HepG2 (cell line): ENCODE measurements around the gene DOP1B. TPM values are rescaled to one million over a fixed set of nuclear protein-coding genes. Genes with fewer than 3 reads are reported as not detected.

Experiments used
- ATAC-seq: fragments of 200-7000 bp; cut with Tn5 transposase; 3 replicates; pipeline ENCODE4 v1.9.1; 2020; ENCODE audit warnings: mild to moderate bottlenecking, moderate library complexity
- BruUV-seq: library from RNA; stranded (reverse); fragments of 400-500 nt; replicated peaks from 2 replicates; lab custom pipeline; 2021; lab: Mats Ljungman, UMichigan
- CTCF ChIA-PET: fragments of 300-600 bp; formaldehyde crosslinking; extraction: SDS; loops from one replicate; lab custom pipeline; 2021; ENCODE audit warnings: low total read pairs, inconsistent platforms, low intra/inter-chr PET ratio; lab: Yijun Ruan, JAX
- POLR2A ChIA-PET: fragments of 350-600 bp; sonication (Branson Sonifier 250); formaldehyde crosslinking; loops from one replicate; lab custom pipeline; 2020; ENCODE audit warnings: antibody characterized with exemption, inconsistent platforms; lab: Yijun Ruan, JAX
- DNase-seq: peaks from one replicate; pipeline ENCODE4 v3.0.0-alpha.2; 2015; ENCODE audit warnings: low spot score
- FAIRE-seq: peaks from 3 replicates; lab custom pipeline; 2011; peaks lifted over from hg19 to GRCh38; lab: Jason Lieb, UNC
- H2AFZ ChIP-seq: one replicate; pipeline ENCODE4 v1.6.1; 2011; ENCODE audit warnings: low read length, inconsistent platforms
- H3K27ac ChIP-seq: fragments of 300-600 bp; 3 replicates; pipeline ENCODE4 v1.8.0; 2011; ENCODE audit warnings: mixed run types, mild to moderate bottlenecking, mixed read lengths, low read length, inconsistent platforms; ENCODE audit not compliant: insufficient read depth; ENCODE audit errors: extremely low read length
- H3K27me3 ChIP-seq, 2 experiments: fragments of 200-600 bp in 1 of 2; 2 replicates in 1 of 2; 3 replicates in 1 of 2; pipeline versions ENCODE4 v1.6.0 to v1.8.0; 2011; ENCODE audit warnings: low read length in 2 of 2, mild to moderate bottlenecking in 2 of 2, moderate library complexity in 2 of 2, inconsistent platforms in 1 of 2; ENCODE audit not compliant: insufficient read depth in 2 of 2, control insufficient read depth in 1 of 2
- H3K36me3 ChIP-seq, 2 experiments: fragments of 200-600 bp in 1 of 2; replicated peaks in 1 of 2; 2 replicates in 1 of 2; 3 replicates in 1 of 2; pipeline versions ENCODE4 v1.5.1 to v1.8.0; 2011; ENCODE audit warnings: low read length in 2 of 2, inconsistent platforms in 1 of 2; ENCODE audit not compliant: insufficient read depth in 2 of 2, control insufficient read depth in 1 of 2
- H3K4me1 ChIP-seq: 2 replicates; pipeline ENCODE4 v1.5.1; 2012; ENCODE audit warnings: low read length, inconsistent platforms; ENCODE audit not compliant: insufficient read depth
- H3K4me2 ChIP-seq: 2 replicates; pipeline ENCODE4 v1.6.0; 2011; ENCODE audit warnings: low read depth, low read length, inconsistent platforms
- H3K4me3 ChIP-seq, 3 experiments: fragments of 200-600 bp in 1 of 3; sonication (generic), shearing (Covaris generic) in 1 of 3; replicated peaks in 1 of 3; 2 replicates each; pipeline ENCODE4 v1.5.1; 2011 to 2016; ENCODE audit warnings: low read length in 3 of 3, inconsistent platforms in 2 of 3, low read depth in 2 of 3, mild to moderate bottlenecking in 2 of 3, control low read depth in 1 of 3, mixed read lengths in 1 of 3; ENCODE audit not compliant: insufficient read depth in 1 of 3
- H3K79me2 ChIP-seq: one replicate; pipeline ENCODE4 v1.6.1; 2011; ENCODE audit warnings: low read length, inconsistent platforms; ENCODE audit not compliant: insufficient read depth
- H3K9ac ChIP-seq: 2 replicates; pipeline ENCODE4 v1.6.0; 2011; ENCODE audit warnings: mild to moderate bottlenecking, low read depth, low read length, inconsistent platforms; ENCODE audit not compliant: insufficient read depth
- H3K9me3 ChIP-seq: 2 replicates; pipeline ENCODE4 v1.5.1; 2012; ENCODE audit warnings: mild to moderate bottlenecking, low read length
- H4K20me1 ChIP-seq: 2 replicates; pipeline ENCODE4 v1.6.0; 2011; ENCODE audit warnings: inconsistent platforms, mild to moderate bottlenecking, low read length, moderate library complexity; ENCODE audit not compliant: insufficient read depth
- ATAD3A ChIP-seq: sonication (generic); formaldehyde crosslinking; IDR thresholded peaks from 2 replicates; pipeline ENCODE4 v1.4.0; 2020; ENCODE audit warnings: missing genetic modification reagents
- MED8 ChIP-seq: sonication (generic); formaldehyde crosslinking; IDR thresholded peaks from 2 replicates; pipeline ENCODE4 v1.8.1; 2023; ENCODE audit warnings: mild to moderate bottlenecking, missing genetic modification reagents; ENCODE audit not compliant: insufficient replicate concordance
- MIER3 ChIP-seq: IDR thresholded peaks from 2 replicates; pipeline ENCODE4 v1.6.1; 2016; ENCODE audit warnings: missing compliant biosample characterization, borderline replicate concordance
- SMC3 ChIP-seq: IDR thresholded peaks from 2 replicates; pipeline ENCODE4 v1.6.1; 2011; ENCODE audit warnings: low read length, improper control_type of control experiment
- SYNCRIP ChIP-seq: fragments of 200-400 bp; formaldehyde crosslinking; IDR thresholded peaks from 2 replicates; pipeline ENCODE4 v1.6.1; 2018; ENCODE audit warnings: mild to moderate bottlenecking, low read depth, low read length; ENCODE audit not compliant: insufficient read depth
- TOPORS ChIP-seq: sonication (generic); formaldehyde crosslinking; IDR thresholded peaks from 2 replicates; pipeline ENCODE4 v1.8.0; 2023; ENCODE audit warnings: mild to moderate bottlenecking, missing genetic modification reagents
- ZNF879 ChIP-seq: sonication (generic); formaldehyde crosslinking; IDR thresholded peaks from 2 replicates; pipeline ENCODE4 v1.8.1; 2023; ENCODE audit warnings: missing genetic modification reagents
- ZSCAN29 ChIP-seq: sonication (generic); formaldehyde crosslinking; conservative IDR thresholded peaks from 2 replicates; pipeline ENCODE4 v1.4.0; 2020; ENCODE audit warnings: mild to moderate bottlenecking, missing genetic modification reagents
- WGBS: methylation state at CpG from one replicate; pipeline ENCODE4 v1.1.6; 2017; ENCODE audit warnings: low lambda C conversion rate; 5-methylcytosine and 5-hydroxymethylcytosine counted together
- in situ Hi-C: cut with HindIII; loops from 2 replicates; pipeline ENCODE4 v1.10.0; 2017; ENCODE audit warnings: low pct_unique_long_range_greater_than_20kb; ENCODE audit not compliant: extremely low pct_ligation_motif_present
- intact Hi-C: fragments of 100-400 bp; cut with micrococcal nuclease; formaldehyde crosslinking; loops from one replicate; pipeline ENCODE4 v1.10.0; 2022; ENCODE audit not compliant: unreplicated experiment
- polyA plus RNA-seq, 8 experiments: library from polyadenylated mRNA; depleted of rRNA in 3 of 8; stranded (reverse) in 7 of 8; unstranded in 1 of 8; fragments of >200 nt; fragmentation: Illumina TruSeq in 4 of 8; extraction: Trizol in 4 of 8; gene quantifications; 2 replicates each; pipeline versions ENCODE4 v1.2.1 to v1.2.3, GENCODE V29; 2011 to 2016; ENCODE audit warnings: low read depth in 4 of 8, missing spikeins in 1 of 8, mixed read lengths in 1 of 8; ENCODE audit not compliant: insufficient read depth in 1 of 8
- total RNA-seq, 5 experiments: library from RNA; depleted of rRNA; stranded (reverse); fragments of >200 nt; fragmentation: Illumina TruSeq; extraction: Trizol; gene quantifications; 2 replicates each; pipeline ENCODE4 v1.2.3, GENCODE V29; 2016; ENCODE audit warnings: low read depth in 1 of 5
- TF ChIP-seq, protein P1 (sequence below), 2 experiments: fragments of 450-650 bp in 1 of 2; sonication (generic) in 1 of 2; formaldehyde crosslinking; IDR thresholded peaks; 2 replicates each; pipeline versions ENCODE4 v1.5.0 to v1.8.0; 2020 to 2022; ENCODE audit warnings: mild to moderate bottlenecking in 1 of 2, missing genetic modification reagents in 1 of 2
- TF ChIP-seq, protein P2 (sequence below): sonication (generic); formaldehyde crosslinking; IDR thresholded peaks from 2 replicates; pipeline ENCODE4 v1.4.0; 2020; ENCODE audit warnings: low read depth, mild to moderate bottlenecking, missing genetic modification reagents

The DOP1B gene
- total and polyA plus RNA-seq, 2 of the 13 experiments (the other 11 are each of a cell fraction or from before 2014, with no cell fraction given), result 2.8 to 3.2 TPM

DNA sequence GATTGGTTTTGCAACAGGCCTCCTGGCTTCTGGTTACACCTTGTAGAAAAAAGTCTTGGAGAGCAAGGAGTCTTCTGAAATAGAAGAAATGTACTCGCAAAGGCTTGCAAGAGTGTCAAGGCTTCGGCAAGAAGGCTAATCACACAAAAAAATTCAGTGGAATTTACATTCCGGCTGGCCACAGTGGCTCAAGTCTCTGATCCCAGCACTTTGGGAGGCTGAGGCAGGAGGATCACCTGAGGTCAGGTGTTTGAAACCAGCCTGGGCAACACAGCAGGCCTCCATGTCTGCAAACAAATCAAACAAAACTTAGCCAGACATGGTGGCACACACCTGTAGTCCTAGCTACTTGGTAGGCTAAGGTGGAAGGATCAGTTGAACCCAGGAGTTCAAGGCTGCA lies 7.7 kb upstream of the DOP1B start:
- no peak for DNase-seq
- H3K9ac ChIP-seq, result no peak overlapping the region
- no peak overlapping the region for H2AFZ ChIP-seq
- intact Hi-C loops (no loop called here), in situ Hi-C loops (no loop called here)
- no peak overlapping the region for H3K27ac ChIP-seq
- no peak overlapping the region for H3K4me2 ChIP-seq
- TF ChIP-seq, protein P1, sequence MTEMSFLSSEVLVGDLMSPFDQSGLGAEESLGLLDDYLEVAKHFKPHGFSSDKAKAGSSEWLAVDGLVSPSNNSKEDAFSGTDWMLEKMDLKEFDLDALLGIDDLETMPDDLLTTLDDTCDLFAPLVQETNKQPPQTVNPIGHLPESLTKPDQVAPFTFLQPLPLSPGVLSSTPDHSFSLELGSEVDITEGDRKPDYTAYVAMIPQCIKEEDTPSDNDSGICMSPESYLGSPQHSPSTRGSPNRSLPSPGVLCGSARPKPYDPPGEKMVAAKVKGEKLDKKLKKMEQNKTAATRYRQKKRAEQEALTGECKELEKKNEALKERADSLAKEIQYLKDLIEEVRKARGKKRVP (CRISPR knock-in tag; IDR thresholded peaks at IDR 0.05), result no peak
- TF ChIP-seq SMC3, result no peak
- no peak for TF ChIP-seq MED8 (CRISPR knock-in tag)
- no peak for TF ChIP-seq SYNCRIP
- no peak for TF ChIP-seq ZSCAN29
- TF ChIP-seq, protein P2, sequence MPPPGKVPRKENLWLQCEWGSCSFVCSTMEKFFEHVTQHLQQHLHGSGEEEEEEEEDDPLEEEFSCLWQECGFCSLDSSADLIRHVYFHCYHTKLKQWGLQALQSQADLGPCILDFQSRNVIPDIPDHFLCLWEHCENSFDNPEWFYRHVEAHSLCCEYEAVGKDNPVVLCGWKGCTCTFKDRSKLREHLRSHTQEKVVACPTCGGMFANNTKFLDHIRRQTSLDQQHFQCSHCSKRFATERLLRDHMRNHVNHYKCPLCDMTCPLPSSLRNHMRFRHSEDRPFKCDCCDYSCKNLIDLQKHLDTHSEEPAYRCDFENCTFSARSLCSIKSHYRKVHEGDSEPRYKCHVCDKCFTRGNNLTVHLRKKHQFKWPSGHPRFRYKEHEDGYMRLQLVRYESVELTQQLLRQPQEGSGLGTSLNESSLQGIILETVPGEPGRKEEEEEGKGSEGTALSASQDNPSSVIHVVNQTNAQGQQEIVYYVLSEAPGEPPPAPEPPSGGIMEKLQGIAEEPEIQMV (CRISPR knock-in tag), result no peak
- no peak for TF ChIP-seq TOPORS (CRISPR knock-in tag)
- no peak for TF ChIP-seq ZNF879 (CRISPR knock-in tag)
- TF ChIP-seq ATAD3A, result no peak
- no peak for TF ChIP-seq MIER3
- H3K27me3 ChIP-seq, result no peaks in the 10 kb centered on the region
- H3K36me3 ChIP-seq, result no peaks in the 10 kb centered on the region
- H3K4me3 ChIP-seq, result no peak overlapping the region
- 76% methylated on average over 3 of the region's 3 CpGs for WGBS
- no peak for FAIRE-seq
- H4K20me1 ChIP-seq, result no peaks in the 10 kb centered on the region
- no peaks in the 10 kb centered on the region for H3K79me2 ChIP-seq
- no peaks in the 10 kb centered on the region for H3K9me3 ChIP-seq
- ChIA-PET CTCF (no interaction called here), POLR2A (no interaction called here)
- ATAC-seq, result no peak
- peaks cover 19% of the 10 kb centered on the region for H3K4me1 ChIP-seq
- BruUV-seq, result no TSS peak
